K562 (cell line): Measurements from ENCODE around the gene THUMPD1.

Source experiments
- GMEB1 ChIP-seq: fragments of 250-450 bp; sonication (Bioruptor Pico); IDR thresholded peaks from 2 replicates; pipeline ENCODE4 v1.4.0; 2020; ENCODE audit warnings: mild to moderate bottlenecking
- MAZ ChIP-seq, 2 experiments: fragments of 450-650 bp in 1 of 2; sonication (generic) in 1 of 2; formaldehyde crosslinking; IDR thresholded peaks in 1 of 2; conservative IDR thresholded peaks in 1 of 2; 2 replicates each; pipeline versions ENCODE4 v1.4.0 to v1.5.0; 2020; ENCODE audit warnings: mild to moderate bottlenecking in 1 of 2, missing genetic modification reagents in 1 of 2
- ZNF398 ChIP-seq: fragments of 250-450 bp; sonication (Bioruptor Pico); IDR thresholded peaks from 2 replicates; pipeline ENCODE4 v1.8.0; 2021; ENCODE audit warnings: moderate library complexity, mild to moderate bottlenecking, inconsistent platforms

GRCh38 chr16:20727181-20727580, 14.4 kb downstream of the THUMPD1 start:
- TF ChIP-seq MAZ (CRISPR knock-in tag; conservative IDR thresholded peaks at IDR 0.05 in 1 of 2, IDR thresholded peaks at IDR 0.05 in 1 of 2) = no peak
- TF ChIP-seq ZNF398 = no peak
- no peak for TF ChIP-seq GMEB1
